ENCODE measurements around the gene PAFAH1B2. TPM values are rescaled to one million over a fixed set of nuclear protein-coding genes. Genes with fewer than 3 reads are reported as not detected.

PAFAH1B2 gene
- total and polyA plus RNA-seq, 2 of the 8 experiments (the other 6 are each of a cell fraction or from before 2014, with no cell fraction given), result 38.2 to 161 TPM

GRCh38 chr11:117181586-117182550, 37.8 kb downstream of the PAFAH1B2 start:
- ChIA-PET POLR2A (ENCODE audit: partially characterized antibody) (interaction anchor here (0.8 to 12.6 kb wide), 9 partner anchors 9 to 47 kb away, joined by 3 to 153 read pairs (median 7); partner anchors contain the start of genes PAFAH1B2, PCSK7 and TAGLN), CTCF (ENCODE audit: partially characterized antibody) (interaction anchor here (0.6 to 14.0 kb wide), 23 partner anchors 9 to 436 kb away, joined by 3 to 359 read pairs (median 5); partner anchors contain the start of genes APOA5, APOC3, PCSK7 and RNF214)
- peaks cover 0 to 4% of the 10 kb centered on the region in 2 experiments for H4K20me1 ChIP-seq (replicated peaks in 1 of 2; ENCODE audit: control insufficient read depth in 1 of 2, insufficient read depth in 2 of 2, low read length in 2 of 2)
- H3K18ac ChIP-seq (ENCODE audit: extremely low read depth, low read length), result no peak overlapping the region
- no peak overlapping the region for H3K27ac ChIP-seq (ENCODE audit: low read depth, low read length)
- H2BK120ac ChIP-seq (replicated peaks; ENCODE audit: low read depth, low read length), result no peak overlapping the region
- no peak overlapping the region for H2BK20ac ChIP-seq (ENCODE audit: low read length)
- no peak overlapping the region for H2BK12ac ChIP-seq (ENCODE audit: low read depth, low read length)
- H3K9ac ChIP-seq (replicated peaks in 1 of 4; ENCODE audit: extremely low read depth in 1 of 4, low read depth in 3 of 4, low read length in 3 of 4), result 0 out of 7 replicates have a peak overlapping the region, but pooled peaks of 1 of the 4 experiments have one; percentile 2
- H2AFZ ChIP-seq (ENCODE audit: low read length), result no peak overlapping the region
- DNase-seq (ENCODE audit: low read depth in 1 of 2, low spot score in 2 of 2) (no peak), FAIRE-seq (no peak)
- no peak overlapping the region for H4K5ac ChIP-seq (ENCODE audit: insufficient read length, low read depth, low read length)
- H3K79me2 ChIP-seq (ENCODE audit: control insufficient read depth in 1 of 2, insufficient read depth in 2 of 2, low read length in 2 of 2), result no peaks in the 10 kb centered on the region
- no peaks in the 10 kb centered on the region for H3K9me3 ChIP-seq (ENCODE audit: insufficient read depth in 2 of 2, low read depth in 1 of 2, low read length in 1 of 2)
- 91% methylated on average over 22 of the region's 22 CpGs; no CpG with 5 or more reads in 1 of the 2 experiments for WGBS, 2 experiments (ENCODE audit: extremely low coverage in 1 of 2, insufficient coverage in 1 of 2, insufficient read length in 1 of 2, insufficient replicate concordance in 2 of 2, low coverage in 1 of 2, low lambda C conversion rate in 2 of 2, missing lambda C conversion rate in 1 of 2)
- H3K4ac ChIP-seq (replicated peaks; ENCODE audit: insufficient read length, low read depth, low read length), result no peak overlapping the region
- H3K56ac ChIP-seq (replicated peaks; ENCODE audit: insufficient read length, low read depth, low read length), result no peak overlapping the region
- no peak overlapping the region for H2AK5ac ChIP-seq (ENCODE audit: low read depth, low read length)
- no peak overlapping the region for H4K91ac ChIP-seq (replicated peaks; ENCODE audit: insufficient read length, low read length)
- no peaks in the 10 kb centered on the region for H3K27me3 ChIP-seq (replicated peaks in 1 of 4; ENCODE audit: control insufficient read depth in 3 of 4, extremely low read depth in 1 of 4, insufficient read depth in 3 of 4, low read length in 3 of 4)
- H3K23me2 ChIP-seq (ENCODE audit: low read depth, low read length), result peaks cover 11% of the 10 kb centered on the region
- peaks cover 6 to 16% (median 12%) of the 10 kb centered on the region in 4 experiments for H3K4me1 ChIP-seq (replicated peaks in 1 of 4; ENCODE audit: control insufficient read depth in 3 of 4, insufficient read depth in 4 of 4, low read length in 3 of 4)
- H3K36me3 ChIP-seq (ENCODE audit: control insufficient read depth in 2 of 4, insufficient read depth in 4 of 4, low read length in 3 of 4), result peaks cover 0 to 4% (median 2%) of the 10 kb centered on the region in 4 experiments; a peak in 1 of 8 replicates
- H4K8ac ChIP-seq (ENCODE audit: extremely low read depth, insufficient read depth, low read length), result 0 out of 2 replicates have a peak overlapping the region, but pooled peaks have one; percentile 22
- H3K4me3 ChIP-seq (ENCODE audit: extremely low read depth in 1 of 4, insufficient read depth in 2 of 4, low read depth in 3 of 4, low read length in 4 of 4), result no peak overlapping the region
- TF ChIP-seq KDM4A (IDR thresholded peaks at IDR 0.05; ENCODE audit: low read depth, low read length, severe bottlenecking) (no peak), SIX5 (IDR thresholded peaks at IDR 0.05; ENCODE audit: low read depth, low read length) (no peak), TCF12 (IDR thresholded peaks at IDR 0.05; ENCODE audit: low read depth, low read length) (no peak), USF2 (IDR thresholded peaks at IDR 0.05; ENCODE audit: low read length) (no peak)
- no peaks in the 10 kb centered on the region for H3K79me1 ChIP-seq (ENCODE audit: low read depth, low read length)
- no peak overlapping the region for H3K14ac ChIP-seq (ENCODE audit: insufficient read length)
- H2BK15ac ChIP-seq (ENCODE audit: low read length), result no peak overlapping the region
- H3K4me2 ChIP-seq (ENCODE audit: insufficient read depth in 1 of 2, low read depth in 2 of 2, low read length in 2 of 2), result no peak overlapping the region
- no peak overlapping the region for H2BK5ac ChIP-seq (ENCODE audit: low read depth, low read length)
- H3K23ac ChIP-seq (ENCODE audit: insufficient read length), result no peak overlapping the region

Measured in H1 (cell line).